A549 (cell line): Measurements from ENCODE around the gene TBC1D25. TPM values are rescaled to one million over a fixed set of nuclear protein-coding genes. Genes with fewer than 3 reads are reported as not detected.

Experiments used
- ATAC-seq, 2 experiments: fragments of 200-7000 bp in 1 of 2; fragments of >200 bp in 1 of 2; cut with Nextera tagmentation in 1 of 2; cut with Tn5 transposase in 1 of 2; 3 replicates each; pipeline versions ENCODE4 v1.8.0 to v1.9.1; 2018 to 2020; ENCODE audit warnings: mild to moderate bottlenecking in 1 of 2, moderate library complexity in 1 of 2
- CTCF ChIA-PET: fragments of 300-600 bp; sonication (Branson Sonifier 250); formaldehyde crosslinking; extraction: SDS; loops from one replicate; lab custom pipeline; 2021; ENCODE audit warnings: antibody characterized with exemption, inconsistent platforms; lab: Yijun Ruan, JAX
- POLR2A ChIA-PET: fragments of 350-600 bp; formaldehyde crosslinking; extraction: SDS; loops from one replicate; lab custom pipeline; 2021; ENCODE audit warnings: antibody characterized with exemption, inconsistent platforms; lab: Yijun Ruan, JAX
- DNase-seq, 2 experiments: peaks; one replicate each; pipeline versions ENCODE4 v3.0.0 to v3.0.0-alpha.2; 2011 to 2016; ENCODE audit warnings: low read depth in 1 of 2, low spot score in 1 of 2
- FAIRE-seq: peaks from 2 replicates; lab custom pipeline; 2011; peaks lifted over from hg19 to GRCh38; lab: Jason Lieb, UNC
- H3K27ac ChIP-seq, 2 experiments: fragments of >200 bp; sonication (Bioruptor Twin); formaldehyde crosslinking; 3 replicates each; pipeline ENCODE4 v1.5.1; 2016 to 2017
- H3K4me1 ChIP-seq: fragments of >200 bp; sonication (Bioruptor Twin); formaldehyde crosslinking; 3 replicates; pipeline ENCODE4 v1.6.1; 2016
- H3K4me2 ChIP-seq: fragments of >200 bp; sonication (Bioruptor Twin); formaldehyde crosslinking; 3 replicates; pipeline ENCODE4 v1.6.1; 2016
- H3K4me3 ChIP-seq: fragments of >200 bp; sonication (Bioruptor Twin); formaldehyde crosslinking; 3 replicates; pipeline ENCODE4 v1.5.1; 2016
- H3K9me3 ChIP-seq: fragments of >200 bp; sonication (Bioruptor Twin); formaldehyde crosslinking; 3 replicates; pipeline ENCODE4 v1.6.1; 2016
- BHLHE40 ChIP-seq: IDR thresholded peaks from 2 replicates; pipeline ENCODE4 v1.6.1; 2012; ENCODE audit warnings: low read depth, low read length, inconsistent platforms
- CBX2 ChIP-seq: fragments of 200-600 bp; sonication (generic); IDR thresholded peaks from 2 replicates; pipeline ENCODE4 v1.6.1; 2016; ENCODE audit warnings: low read depth, mild to moderate bottlenecking, borderline replicate concordance
- CEBPB ChIP-seq, 2 experiments: fragments of >200 bp in 1 of 2; sonication (Bioruptor Twin) in 1 of 2; formaldehyde crosslinking in 1 of 2; IDR thresholded peaks; 2 replicates each; pipeline ENCODE4 v1.6.1; 2012 to 2016
- EHF ChIP-seq: fragments of 250-450 bp; sonication (Bioruptor Pico); IDR thresholded peaks from 2 replicates; pipeline ENCODE4 v1.5.0; 2020; ENCODE audit warnings: mild to moderate bottlenecking
- FOSB ChIP-seq: fragments of 250-450 bp; sonication (Bioruptor Pico); IDR thresholded peaks from 2 replicates; pipeline ENCODE4 v1.5.0; 2020; ENCODE audit warnings: mild to moderate bottlenecking, moderate library complexity
- FOSL2 ChIP-seq, 2 experiments: fragments of 450-650 bp in 1 of 2; fragments of >200 bp in 1 of 2; sonication (Bioruptor Twin) in 1 of 2; formaldehyde crosslinking; IDR thresholded peaks; 2 replicates each; pipeline versions ENCODE4 v1.5.0 to v1.6.1; 2016 to 2020; ENCODE audit warnings: mild to moderate bottlenecking in 1 of 2, moderate library complexity in 1 of 2
- HDAC2 ChIP-seq: fragments of 200-600 bp; sonication (generic); IDR thresholded peaks from 2 replicates; pipeline ENCODE4 v1.6.1; 2016
- HEYL ChIP-seq: fragments of 250-450 bp; sonication (Bioruptor Pico); IDR thresholded peaks from 2 replicates; pipeline ENCODE4 v1.8.0; 2021; ENCODE audit warnings: mild to moderate bottlenecking, moderate library complexity
- HOXB13 ChIP-seq: fragments of 250-450 bp; sonication (Bioruptor Pico); IDR thresholded peaks from 2 replicates; pipeline ENCODE4 v1.5.0; 2020; ENCODE audit warnings: low read depth, mild to moderate bottlenecking, moderate library complexity
- HOXB5 ChIP-seq: fragments of 250-450 bp; sonication (Bioruptor Pico); IDR thresholded peaks from 2 replicates; pipeline ENCODE4 v1.5.0; 2020; ENCODE audit warnings: mild to moderate bottlenecking, moderate library complexity
- JUN ChIP-seq, 2 experiments: fragments of >200 bp; sonication (Bioruptor Twin); formaldehyde crosslinking; IDR thresholded peaks; 2 replicates in 1 of 2; 3 replicates in 1 of 2; pipeline ENCODE4 v1.6.1; 2016 to 2017
- JUNB ChIP-seq: fragments of >200 bp; sonication (Bioruptor Twin); formaldehyde crosslinking; IDR thresholded peaks from 2 replicates; pipeline ENCODE4 v1.6.1; 2016
- KDM1A ChIP-seq: fragments of 200-600 bp; sonication (generic); IDR thresholded peaks from 2 replicates; pipeline ENCODE4 v1.6.1; 2016; ENCODE audit warnings: low read depth, mild to moderate bottlenecking
- MAFK ChIP-seq: fragments of 450-650 bp; IDR thresholded peaks from 2 replicates; pipeline ENCODE4 v1.6.1; 2014; ENCODE audit not compliant: partially characterized antibody
- MAZ ChIP-seq: fragments of 150-350 bp; IDR thresholded peaks from 2 replicates; pipeline ENCODE4 v1.6.1; 2014; ENCODE audit warnings: antibody characterized with exemption, low read depth, low read length, borderline replicate concordance
- MYC ChIP-seq: IDR thresholded peaks from 2 replicates; pipeline ENCODE4 v1.6.1; 2012; ENCODE audit warnings: mild to moderate bottlenecking, inconsistent platforms, low read length, improper control_type of control experiment, borderline replicate concordance
- NR3C1 ChIP-seq: fragments of >200 bp; sonication (Bioruptor Twin); formaldehyde crosslinking; IDR thresholded peaks from 3 replicates; pipeline ENCODE4 v1.6.1; 2017
- PHF8 ChIP-seq: fragments of 200-600 bp; sonication (generic); IDR thresholded peaks from 2 replicates; pipeline ENCODE4 v1.6.1; 2016; ENCODE audit warnings: low read depth, mild to moderate bottlenecking, antibody characterized with exemption, moderate library complexity, borderline replicate concordance
- RARB ChIP-seq: fragments of 250-450 bp; sonication (Bioruptor Pico); IDR thresholded peaks from 2 replicates; pipeline ENCODE4 v1.8.0; 2021; ENCODE audit warnings: mild to moderate bottlenecking, moderate library complexity
- RCOR1 ChIP-seq: fragments of 150-350 bp; IDR thresholded peaks from 2 replicates; pipeline ENCODE4 v1.6.1; 2014; ENCODE audit warnings: antibody characterized with exemption, low read length, low read depth
- SREBF2 ChIP-seq: fragments of 450-650 bp; IDR thresholded peaks from 2 replicates; pipeline ENCODE4 v1.6.1; 2014; ENCODE audit warnings: mild to moderate bottlenecking, moderate library complexity
- ZSCAN20 ChIP-seq: fragments of 250-450 bp; sonication (Bioruptor Pico); IDR thresholded peaks from 2 replicates; pipeline ENCODE4 v1.8.0; 2022; ENCODE audit warnings: mild to moderate bottlenecking, moderate library complexity
- WGBS: methylation state at CpG from one replicate; pipeline ENCODE4 v1.1.6; 2017; ENCODE audit errors: missing lambda C conversion rate; 5-methylcytosine and 5-hydroxymethylcytosine counted together
- polyA plus RNA-seq, 4 experiments: library from polyadenylated mRNA; depleted of rRNA in 3 of 4; stranded (reverse); fragments of >200 nt; fragmentation: RNase III in 1 of 4; extraction: RNeasy Plus Mini Kit Qiagen cat#74134 plus additional on column Dnase treatment in 1 of 4; gene quantifications; 2 replicates in 3 of 4; 3 replicates in 1 of 4; pipeline ENCODE4 v1.2.3, GENCODE V29; 2011 to 2017
- TF ChIP-seq, protein P1 (sequence below): fragments of 450-650 bp; IDR thresholded peaks from 2 replicates; pipeline ENCODE4 v1.6.1; 2014; ENCODE audit warnings: antibody characterized with exemption
- TF ChIP-seq, protein P2 (sequence below): IDR thresholded peaks from 2 replicates; pipeline ENCODE4 v1.6.1; 2012; ENCODE audit warnings: low read depth, borderline replicate concordance
- TF ChIP-seq, protein P3 (sequence below): fragments of 250-450 bp; sonication (Bioruptor Pico); IDR thresholded peaks from 2 replicates; pipeline ENCODE4 v1.5.0; 2021; ENCODE audit warnings: mild to moderate bottlenecking, moderate library complexity, borderline replicate concordance
- TF ChIP-seq, protein P4 (sequence below): fragments of >200 bp; sonication (Bioruptor Twin); formaldehyde crosslinking; IDR thresholded peaks from 2 replicates; pipeline ENCODE4 v1.6.1; 2016
- TF ChIP-seq, protein P5 (sequence below): IDR thresholded peaks from 2 replicates; pipeline ENCODE4 v1.6.1; 2012

TBC1D25 gene
- polyA plus RNA-seq, 2 of the 4 experiments (the other 2 are of a cell fraction) = 8.6 to 13.0 TPM

DNA sequence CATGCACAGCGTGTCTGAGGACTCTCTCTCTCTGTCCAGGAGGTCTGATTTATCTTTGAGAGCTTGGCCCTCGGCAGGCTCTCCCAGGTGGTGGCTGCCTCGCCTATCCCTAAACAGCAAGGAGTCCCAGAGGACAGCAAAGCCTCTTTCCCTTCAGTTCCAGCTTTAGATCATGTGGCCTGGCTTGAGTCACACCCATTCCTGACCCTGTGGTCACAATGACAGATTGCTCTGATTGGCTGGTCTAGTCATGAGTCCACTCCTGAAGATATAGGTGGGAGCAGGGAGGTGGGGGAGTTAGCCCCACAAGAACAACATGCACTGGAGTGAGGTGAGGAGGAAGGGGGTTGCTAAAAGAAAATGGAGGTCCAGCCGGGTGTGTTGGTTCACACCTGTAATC is 42.9 kb upstream of the TBC1D25 start:
- Histone ChIP-seq H3K4me1 (peaks cover 21% of the 10 kb centered on the region), H3K4me3 (no peak overlapping the region), H3K9me3 (no peaks in the 10 kb centered on the region), H3K27ac (no peak overlapping the region), H3K4me2 (no peak overlapping the region)
- no peak for ATAC-seq
- POLR2A ChIA-PET = no interaction called here
- CTCF ChIA-PET = interaction anchor here (0.6 kb wide), 1 partner anchor 39 kb away, joined by 3 read pairs; no protein-coding TSS in a partner anchor
- no peak for DNase-seq
- no peak for TF ChIP-seq NR3C1
- TF ChIP-seq, protein P1, sequence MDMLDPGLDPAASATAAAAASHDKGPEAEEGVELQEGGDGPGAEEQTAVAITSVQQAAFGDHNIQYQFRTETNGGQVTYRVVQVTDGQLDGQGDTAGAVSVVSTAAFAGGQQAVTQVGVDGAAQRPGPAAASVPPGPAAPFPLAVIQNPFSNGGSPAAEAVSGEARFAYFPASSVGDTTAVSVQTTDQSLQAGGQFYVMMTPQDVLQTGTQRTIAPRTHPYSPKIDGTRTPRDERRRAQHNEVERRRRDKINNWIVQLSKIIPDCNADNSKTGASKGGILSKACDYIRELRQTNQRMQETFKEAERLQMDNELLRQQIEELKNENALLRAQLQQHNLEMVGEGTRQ = 0 out of 2 replicates have a peak, but pooled peaks have one; percentile 5
- WGBS = 72% methylated on average over 4 of the region's 4 CpGs
- FAIRE-seq = no peak

DNA sequence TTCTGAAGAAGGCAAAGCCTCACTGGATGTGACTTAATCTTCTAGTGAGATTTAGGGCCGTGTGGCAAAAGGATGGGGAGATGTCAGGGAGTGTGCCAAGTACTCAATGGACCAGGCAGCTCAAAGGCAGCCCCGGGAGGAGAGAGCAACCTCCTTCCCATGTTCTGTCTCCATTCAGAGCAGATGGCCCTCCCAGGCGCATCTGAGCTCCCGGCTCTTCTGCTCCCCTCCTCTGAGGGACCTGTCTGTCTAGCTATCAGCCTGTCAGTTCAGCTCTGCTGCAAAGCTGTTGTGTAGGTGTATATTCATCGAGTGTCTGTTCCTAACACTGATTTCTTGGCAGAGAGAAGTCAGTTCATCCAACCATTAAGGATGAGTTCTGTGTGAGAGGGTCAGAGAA is 41.6 kb upstream of the TBC1D25 start:
- WGBS = 43% methylated on average over 5 of the region's 5 CpGs
- no peak for DNase-seq
- peak overlapping the region; percentile 38 for H3K4me2 ChIP-seq
- H3K4me3 ChIP-seq = no peak overlapping the region
- H3K27ac ChIP-seq = peak overlapping the region in 1 of 2 experiments; percentile 66; a peak in 4 of 6 replicates
- peaks cover 10% of the 10 kb centered on the region for H3K4me1 ChIP-seq
- peak; percentile 30 to 48; a peak in 4 of 6 replicates for ATAC-seq
- ChIA-PET POLR2A (no interaction called here), CTCF (no interaction called here)
- FAIRE-seq = no peak
- TF ChIP-seq JUNB (no peak), MYC (no peak), HOXB13 (no peak), BHLHE40 (no peak), HEYL (CRISPR knock-in tag) (no peak), CBX2 (no peak), HDAC2 (no peak), RARB (no peak), SREBF2 (no peak), PHF8 (no peak), EHF (no peak), CEBPB (IDR thresholded peaks at IDR 0.05) (no peak), HOXB5 (CRISPR knock-in tag) (no peak), MAFK (no peak), ZSCAN20 (no peak), MAZ (no peak)
- TF ChIP-seq, protein P1 = no peak
- no peaks in the 10 kb centered on the region for H3K9me3 ChIP-seq

DNA sequence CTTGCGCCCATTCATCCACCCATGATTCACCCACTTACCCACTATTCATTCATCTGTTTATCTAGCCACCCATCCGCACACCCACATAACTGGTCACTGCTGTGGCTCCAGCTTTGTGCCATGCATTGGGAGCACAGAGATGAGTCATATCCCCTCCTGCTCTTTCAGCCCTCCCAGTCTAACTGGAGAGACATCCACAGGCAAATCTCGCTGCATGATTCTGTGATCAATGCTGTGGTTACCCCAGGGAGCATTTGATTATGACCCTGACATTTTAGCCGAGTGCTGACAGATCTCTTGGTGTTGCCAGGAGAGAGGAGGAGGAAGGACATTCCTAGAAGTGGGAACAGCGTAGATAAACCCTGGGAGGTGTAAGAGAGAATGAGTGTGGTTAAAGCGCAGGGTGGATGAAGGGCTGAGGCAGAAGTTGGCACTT is 41.1 kb upstream of the TBC1D25 start:
- ChIA-PET POLR2A (no interaction called here), CTCF (no interaction called here)
- H3K4me1 ChIP-seq = peaks cover 10% of the 10 kb centered on the region
- ATAC-seq = peak; percentile 65 to 75; a peak in 5 of 6 replicates
- H3K27ac ChIP-seq = peak overlapping the region in 1 of 2 experiments; percentile 66; a peak in 3 of 6 replicates
- H3K4me2 ChIP-seq = peak overlapping the region; percentile 38
- no peaks in the 10 kb centered on the region for H3K9me3 ChIP-seq
- FAIRE-seq = peak; percentile 90
- H3K4me3 ChIP-seq = no peak overlapping the region
- 21% methylated on average over 6 of the region's 6 CpGs for WGBS
- DNase-seq = no peak
- TF ChIP-seq FOSL2 (IDR thresholded peaks at IDR 0.05) = no peak
- peak; percentile 26 for TF ChIP-seq FOSL2 (CRISPR knock-in tag; IDR thresholded peaks at IDR 0.05)
- no peak for TF ChIP-seq FOSB (CRISPR knock-in tag)
- TF ChIP-seq, all 56 proteins: peak for 1

DNA sequence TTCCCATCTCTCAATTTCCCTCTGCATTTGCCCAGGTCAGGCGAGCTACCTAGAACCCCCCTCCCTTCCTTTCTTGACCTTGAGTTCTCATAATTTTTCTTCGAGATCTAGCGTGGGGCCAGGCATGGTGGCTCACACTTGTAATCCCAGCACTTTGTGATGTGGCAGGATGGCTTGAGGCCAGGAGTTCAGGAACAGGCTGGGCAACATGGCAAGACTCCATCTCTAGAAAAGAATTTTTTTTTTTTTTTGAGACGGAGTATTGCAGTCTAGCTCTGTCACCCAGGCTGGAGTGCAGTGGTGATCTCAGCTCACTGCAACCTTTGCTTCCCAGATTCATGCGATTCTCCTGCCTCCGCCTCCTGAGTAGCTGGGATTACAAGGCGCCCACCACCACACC is 35.3 kb upstream of the TBC1D25 start:
- ChIA-PET POLR2A (no interaction called here), CTCF (interaction anchor here (0.7 kb wide), 1 partner anchor 10 kb away, joined by 3 read pairs; no protein-coding TSS in a partner anchor)
- TF ChIP-seq, protein P2, sequence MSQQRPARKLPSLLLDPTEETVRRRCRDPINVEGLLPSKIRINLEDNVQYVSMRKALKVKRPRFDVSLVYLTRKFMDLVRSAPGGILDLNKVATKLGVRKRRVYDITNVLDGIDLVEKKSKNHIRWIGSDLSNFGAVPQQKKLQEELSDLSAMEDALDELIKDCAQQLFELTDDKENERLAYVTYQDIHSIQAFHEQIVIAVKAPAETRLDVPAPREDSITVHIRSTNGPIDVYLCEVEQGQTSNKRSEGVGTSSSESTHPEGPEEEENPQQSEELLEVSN = no peak
- TF ChIP-seq, protein P3, sequence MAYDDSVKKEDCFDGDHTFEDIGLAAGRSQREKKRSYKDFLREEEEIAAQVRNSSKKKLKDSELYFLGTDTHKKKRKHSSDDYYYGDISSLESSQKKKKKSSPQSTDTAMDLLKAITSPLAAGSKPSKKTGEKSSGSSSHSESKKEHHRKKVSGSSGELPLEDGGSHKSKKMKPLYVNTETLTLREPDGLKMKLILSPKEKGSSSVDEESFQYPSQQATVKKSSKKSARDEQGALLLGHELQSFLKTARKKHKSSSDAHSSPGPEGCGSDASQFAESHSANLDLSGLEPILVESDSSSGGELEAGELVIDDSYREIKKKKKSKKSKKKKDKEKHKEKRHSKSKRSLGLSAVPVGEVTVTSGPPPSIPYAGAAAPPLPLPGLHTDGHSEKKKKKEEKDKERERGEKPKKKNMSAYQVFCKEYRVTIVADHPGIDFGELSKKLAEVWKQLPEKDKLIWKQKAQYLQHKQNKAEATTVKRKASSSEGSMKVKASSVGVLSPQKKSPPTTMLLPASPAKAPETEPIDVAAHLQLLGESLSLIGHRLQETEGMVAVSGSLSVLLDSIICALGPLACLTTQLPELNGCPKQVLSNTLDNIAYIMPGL (CRISPR knock-in tag) = no peak
- TF ChIP-seq, protein P4, sequence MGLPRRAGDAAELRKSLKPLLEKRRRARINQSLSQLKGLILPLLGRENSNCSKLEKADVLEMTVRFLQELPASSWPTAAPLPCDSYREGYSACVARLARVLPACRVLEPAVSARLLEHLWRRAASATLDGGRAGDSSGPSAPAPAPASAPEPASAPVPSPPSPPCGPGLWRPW = no peak
- TF ChIP-seq, protein P5, sequence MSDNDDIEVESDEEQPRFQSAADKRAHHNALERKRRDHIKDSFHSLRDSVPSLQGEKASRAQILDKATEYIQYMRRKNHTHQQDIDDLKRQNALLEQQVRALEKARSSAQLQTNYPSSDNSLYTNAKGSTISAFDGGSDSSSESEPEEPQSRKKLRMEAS = no peak
- TF ChIP-seq KDM1A = no peak
- no peak for TF ChIP-seq JUN (IDR thresholded peaks at IDR 0.05)
- no peak for TF ChIP-seq RCOR1

More for the DNA sequence above, 35.3 kb upstream of the TBC1D25 start:
- no peak for FAIRE-seq
- no peak overlapping the region for H3K4me2 ChIP-seq
- DNase-seq = no peak
- H3K9me3 ChIP-seq = no peaks in the 10 kb centered on the region
- ATAC-seq = no peak
- 77% methylated on average over 7 of the region's 7 CpGs for whole genome bisulfite sequencing
- H3K27ac ChIP-seq = no peak overlapping the region
- peaks cover 9% of the 10 kb centered on the region; the same call in 1 of the 3 replicates for H3K4me1 ChIP-seq
- no peak overlapping the region for H3K4me3 ChIP-seq
